Liver (tissue), 9 donors: ENCODE data around the gene SLC4A8. TPM values are rescaled to one million over a fixed set of nuclear protein-coding genes. Genes with fewer than 3 reads are reported as not detected.
A peak's percentile ranks its signal among the peaks of the same experiment; 100 is the strongest.

Source experiments
- DNase-seq: peaks from one replicate; pipeline ENCODE4 v3.0.0-alpha.2; 2017; ENCODE audit warnings: low spot score
- H3K27ac ChIP-seq, 2 donors: one replicate each; pipeline ENCODE4 v1.7.0; 2013; ENCODE audit warnings: inconsistent platforms in 2 of 2, low read length in 2 of 2, control low read depth in 1 of 2, low read depth in 1 of 2, mild to moderate bottlenecking in 1 of 2
- H3K27me3 ChIP-seq, 4 donors: one replicate each; pipeline versions ENCODE4 v1.6.1 to v1.7.0; 2013; ENCODE audit warnings: low read length in 3 of 4, inconsistent platforms in 1 of 4, mild to moderate bottlenecking in 1 of 4, moderate library complexity in 1 of 4; ENCODE audit not compliant: control insufficient read depth in 4 of 4, insufficient read depth in 4 of 4
- H3K36me3 ChIP-seq, 4 donors: one replicate each; pipeline versions ENCODE4 v1.6.1 to v1.7.0; 2013; ENCODE audit warnings: low read length in 3 of 4, mild to moderate bottlenecking in 3 of 4, low read depth in 1 of 4, moderate library complexity in 1 of 4; ENCODE audit not compliant: control insufficient read depth in 4 of 4, insufficient read depth in 3 of 4
- H3K4me1 ChIP-seq, 4 donors: one replicate each; pipeline versions ENCODE4 v1.6.1 to v1.7.0; 2013; ENCODE audit warnings: low read length in 3 of 4, mild to moderate bottlenecking in 3 of 4, moderate library complexity in 1 of 4; ENCODE audit not compliant: control insufficient read depth in 4 of 4, insufficient read depth in 4 of 4
- H3K4me3 ChIP-seq, 3 donors: one replicate each; pipeline versions ENCODE4 v1.6.1 to v1.7.0; 2013; ENCODE audit warnings: low read length in 3 of 3, control low read depth in 1 of 3, low read depth in 1 of 3, mild to moderate bottlenecking in 1 of 3
- H3K9ac ChIP-seq, 2 donors: one replicate each; pipeline ENCODE4 v1.7.0; 2013; ENCODE audit warnings: low read length in 2 of 2, mild to moderate bottlenecking in 2 of 2, moderate library complexity in 2 of 2, control low read depth in 1 of 2, low read depth in 1 of 2
- H3K9me3 ChIP-seq, 4 donors: one replicate each; pipeline versions ENCODE4 v1.6.1 to v1.7.0; 2013; ENCODE audit warnings: low read length in 3 of 4; ENCODE audit not compliant: control insufficient read depth in 4 of 4
- EGR1 ChIP-seq, 2 donors: IDR thresholded peaks; 2 replicates each; pipeline ENCODE4 v1.6.1; 2016 to 2018; ENCODE audit warnings: antibody characterized with exemption in 2 of 2, low read depth in 2 of 2
- FOXA1 ChIP-seq: IDR thresholded peaks from 2 replicates; pipeline ENCODE4 v1.6.1; 2016; ENCODE audit warnings: antibody characterized with exemption
- FOXA2 ChIP-seq: IDR thresholded peaks from 2 replicates; pipeline ENCODE4 v1.6.1; 2016; ENCODE audit warnings: antibody characterized with exemption
- GABPA ChIP-seq, 2 donors: IDR thresholded peaks in 1 of 2; conservative IDR thresholded peaks in 1 of 2; 2 replicates each; pipeline ENCODE4 v1.6.1; 2016; ENCODE audit warnings: antibody characterized with exemption in 2 of 2, mild to moderate bottlenecking in 1 of 2, moderate library complexity in 1 of 2
- HNF4A ChIP-seq, 2 donors: conservative IDR thresholded peaks; 2 replicates each; pipeline ENCODE4 v1.6.1; 2016; ENCODE audit warnings: antibody characterized with exemption in 2 of 2, mild to moderate bottlenecking in 2 of 2
- HNF4G ChIP-seq: IDR thresholded peaks from 2 replicates; pipeline ENCODE4 v1.6.1; 2016; ENCODE audit warnings: antibody characterized with exemption
- JUND ChIP-seq, 2 donors: IDR thresholded peaks; 2 replicates each; pipeline ENCODE4 v1.6.1; 2016; ENCODE audit warnings: antibody characterized with exemption in 2 of 2
- NR2F2 ChIP-seq: IDR thresholded peaks from 2 replicates; pipeline ENCODE4 v1.6.1; 2016; ENCODE audit warnings: antibody characterized with exemption
- RAD21 ChIP-seq, 2 donors: IDR thresholded peaks; 2 replicates each; pipeline ENCODE4 v1.6.1; 2016; ENCODE audit warnings: antibody characterized with exemption in 2 of 2, mild to moderate bottlenecking in 2 of 2
- REST ChIP-seq: IDR thresholded peaks from 2 replicates; pipeline ENCODE4 v1.6.1; 2016; ENCODE audit warnings: antibody characterized with exemption, mild to moderate bottlenecking
- RXRA ChIP-seq, 2 donors: IDR thresholded peaks; 2 replicates each; pipeline ENCODE4 v1.6.1; 2017 to 2018; ENCODE audit warnings: antibody characterized with exemption in 2 of 2, mild to moderate bottlenecking in 1 of 2
- SP1 ChIP-seq: IDR thresholded peaks from 2 replicates; pipeline ENCODE4 v1.6.1; 2018; ENCODE audit warnings: antibody characterized with exemption, mild to moderate bottlenecking
- TAF1 ChIP-seq: conservative IDR thresholded peaks from 2 replicates; pipeline ENCODE4 v1.6.1; 2016; ENCODE audit warnings: antibody characterized with exemption, mild to moderate bottlenecking
- YY1 ChIP-seq: IDR thresholded peaks from 2 replicates; pipeline ENCODE4 v1.6.1; 2016; ENCODE audit warnings: antibody characterized with exemption, mild to moderate bottlenecking
- ZBTB33 ChIP-seq: IDR thresholded peaks from 2 replicates; pipeline ENCODE4 v1.6.1; 2016; ENCODE audit warnings: antibody characterized with exemption
- WGBS: extraction: QIAGEN DNeasy Blood & Tissue Kit; methylation state at CpG from one replicate; pipeline ENCODE4 v1.1.7; 2013; 5-methylcytosine and 5-hydroxymethylcytosine counted together
- polyA plus RNA-seq, 2 donors: library from polyadenylated mRNA; stranded (reverse) in 1 of 2; unstranded in 1 of 2; fragments of 200-250 nt in 1 of 2; fragments of >200 nt in 1 of 2; fragmentation: Nextera tagmentation in 1 of 2; extraction: Ambion mirVana in 1 of 2; gene quantifications; one replicate each; pipeline versions ENCODE4 v1.2.1 to v1.2.3, GENCODE V29; 2013 to 2015
- total RNA-seq, 2 donors: library from RNA; depleted of rRNA; stranded (reverse); fragments of >200 nt; gene quantifications; one replicate each; pipeline ENCODE4 v1.2.3, GENCODE V29; 2014
- TF ChIP-seq, protein P1 (sequence below): IDR thresholded peaks from 2 replicates; pipeline ENCODE4 v1.6.1; 2016; ENCODE audit warnings: antibody characterized with exemption
- TF ChIP-seq, protein P2 (sequence below): IDR thresholded peaks from 2 replicates; pipeline ENCODE4 v1.6.1; 2016; ENCODE audit warnings: antibody characterized with exemption
- TF ChIP-seq, protein P3 (sequence below): fragments of 150-350 bp; IDR thresholded peaks from 2 replicates; pipeline ENCODE4 v1.5.1; 2017; ENCODE audit warnings: improper control_type of control experiment, low read depth, low read length; ENCODE audit not compliant: missing input control
- donor health status: healthy.
- donor health status: healthy.
- donor health status: healthy.
- donor health status: healthy.
- donor health status: healthy.

Gene SLC4A8
- total and polyA plus RNA-seq, 4 donors, result 0.07 to 1.0 (median 0.75) TPM; not detected in 1

- TF ChIP-seq FOXA1, result no peak
- TF ChIP-seq EGR1 (IDR thresholded peaks at IDR 0.05; ENCODE audit: low read depth in 2 of 2), result no peak
- no peak for TF ChIP-seq GABPA (IDR thresholded peaks at IDR 0.05 in 1 of 2, conservative IDR thresholded peaks at IDR 0.05 in 1 of 2)
- TF ChIP-seq HNF4G, result no peak
- TF ChIP-seq, protein P1, sequence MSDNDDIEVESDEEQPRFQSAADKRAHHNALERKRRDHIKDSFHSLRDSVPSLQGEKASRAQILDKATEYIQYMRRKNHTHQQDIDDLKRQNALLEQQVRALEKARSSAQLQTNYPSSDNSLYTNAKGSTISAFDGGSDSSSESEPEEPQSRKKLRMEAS, result no peak
- TF ChIP-seq JUND (IDR thresholded peaks at IDR 0.05), result no peak
- H3K9me3 ChIP-seq, result no peaks in the 10 kb centered on the region
- no peaks in the 10 kb centered on the region for H3K36me3 ChIP-seq
- peaks cover 2 to 12% (median 7%) of the 10 kb centered on the region in 4 donors for H3K4me1 ChIP-seq
- H3K27me3 ChIP-seq, result no peaks in the 10 kb centered on the region
- no peak overlapping the region for H3K9ac ChIP-seq
- H3K27ac ChIP-seq, result no peak overlapping the region
- H3K4me3 ChIP-seq, result no peak overlapping the region
- WGBS, result 74% methylated on average over 10 of the region's 10 CpGs
- DNase-seq, result peak; percentile 54
These were observed 36.4 kb upstream of the SLC4A8 start for GRCh38 chr12:51388069-51388799.

DNA sequence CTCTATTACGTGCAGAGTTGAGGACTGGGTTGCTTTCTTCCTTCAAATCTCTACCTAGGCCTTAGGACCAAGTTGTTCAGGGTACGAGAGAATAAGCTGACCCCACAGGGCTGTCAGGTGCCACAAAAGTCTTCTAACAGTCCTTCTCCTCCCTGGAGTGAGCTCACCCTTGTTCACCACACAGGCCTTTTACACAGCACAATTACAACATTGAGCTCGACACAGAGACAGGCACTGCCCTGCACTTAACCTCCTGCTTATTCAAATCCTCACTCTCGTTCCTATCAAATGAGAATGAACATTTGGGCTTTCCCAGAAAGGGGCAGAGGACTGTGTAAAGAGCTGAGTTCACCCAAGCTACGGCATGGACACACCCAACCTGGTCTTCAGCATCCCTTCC, 35.8 kb upstream of the SLC4A8 start:
- peaks cover 2 to 12% (median 7%) of the 10 kb centered on the region in 4 donors for H3K4me1 ChIP-seq
- no peaks in the 10 kb centered on the region for H3K9me3 ChIP-seq
- no peak overlapping the region for H3K27ac ChIP-seq
- no peaks in the 10 kb centered on the region for H3K36me3 ChIP-seq
- H3K4me3 ChIP-seq, result no peak overlapping the region
- no peak overlapping the region for H3K9ac ChIP-seq
- 91% methylated on average over 5 of the region's 5 CpGs for WGBS
- TF ChIP-seq FOXA1, result no peak
- TF ChIP-seq GABPA (IDR thresholded peaks at IDR 0.05 in 1 of 2, conservative IDR thresholded peaks at IDR 0.05 in 1 of 2), result no peak
- TF ChIP-seq SP1, result no peak
- no peak for TF ChIP-seq NR2F2
- TF ChIP-seq ZBTB33, result no peak
- TF ChIP-seq RAD21 (IDR thresholded peaks at IDR 0.05), result no peak
- no peak for TF ChIP-seq EGR1 (IDR thresholded peaks at IDR 0.05; ENCODE audit: low read depth in 2 of 2)
- TF ChIP-seq, protein P2, sequence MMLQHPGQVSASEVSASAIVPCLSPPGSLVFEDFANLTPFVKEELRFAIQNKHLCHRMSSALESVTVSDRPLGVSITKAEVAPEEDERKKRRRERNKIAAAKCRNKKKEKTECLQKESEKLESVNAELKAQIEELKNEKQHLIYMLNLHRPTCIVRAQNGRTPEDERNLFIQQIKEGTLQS, result no peak
- TF ChIP-seq HNF4A (conservative IDR thresholded peaks at IDR 0.05), result no peak
- no peak for TF ChIP-seq RXRA (IDR thresholded peaks at IDR 0.05)
- no peak for TF ChIP-seq TAF1
- no peak for TF ChIP-seq HNF4G
- no peak for TF ChIP-seq JUND (IDR thresholded peaks at IDR 0.05)
- TF ChIP-seq, protein P3, sequence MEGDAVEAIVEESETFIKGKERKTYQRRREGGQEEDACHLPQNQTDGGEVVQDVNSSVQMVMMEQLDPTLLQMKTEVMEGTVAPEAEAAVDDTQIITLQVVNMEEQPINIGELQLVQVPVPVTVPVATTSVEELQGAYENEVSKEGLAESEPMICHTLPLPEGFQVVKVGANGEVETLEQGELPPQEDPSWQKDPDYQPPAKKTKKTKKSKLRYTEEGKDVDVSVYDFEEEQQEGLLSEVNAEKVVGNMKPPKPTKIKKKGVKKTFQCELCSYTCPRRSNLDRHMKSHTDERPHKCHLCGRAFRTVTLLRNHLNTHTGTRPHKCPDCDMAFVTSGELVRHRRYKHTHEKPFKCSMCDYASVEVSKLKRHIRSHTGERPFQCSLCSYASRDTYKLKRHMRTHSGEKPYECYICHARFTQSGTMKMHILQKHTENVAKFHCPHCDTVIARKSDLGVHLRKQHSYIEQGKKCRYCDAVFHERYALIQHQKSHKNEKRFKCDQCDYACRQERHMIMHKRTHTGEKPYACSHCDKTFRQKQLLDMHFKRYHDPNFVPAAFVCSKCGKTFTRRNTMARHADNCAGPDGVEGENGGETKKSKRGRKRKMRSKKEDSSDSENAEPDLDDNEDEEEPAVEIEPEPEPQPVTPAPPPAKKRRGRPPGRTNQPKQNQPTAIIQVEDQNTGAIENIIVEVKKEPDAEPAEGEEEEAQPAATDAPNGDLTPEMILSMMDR, result no peak
- no peak for TF ChIP-seq FOXA2
- no peak for TF ChIP-seq YY1
- TF ChIP-seq REST, result no peak
- TF ChIP-seq, protein P1, result no peak
- no peaks in the 10 kb centered on the region for H3K27me3 ChIP-seq
- no peak for DNase-seq
